GM23338 (cell line): ENCODE measurements around the gene IVL. TPM values are rescaled to one million over a fixed set of nuclear protein-coding genes. Genes with fewer than 3 reads are reported as not detected.

Source experiments
- ATAC-seq: fragments of 200-7000 bp; cut with Tn5 transposase; 3 replicates; pipeline ENCODE4 v1.9.1; 2020
- DNase-seq: peaks from one replicate; pipeline ENCODE4 v3.0.0-alpha.2; 2015; ENCODE audit warnings: low spot score
- H2AFZ ChIP-seq: fragments of 200-600 bp; sonication (generic); 2 replicates; pipeline ENCODE4 v1.8.0; 2016; ENCODE audit warnings: antibody characterized with exemption, mild to moderate bottlenecking, moderate library complexity
- H3F3A ChIP-seq: fragments of 200-600 bp; sonication (generic); replicated peaks from 2 replicates; pipeline ENCODE4 v1.8.0; 2017; ENCODE audit warnings: antibody characterized with exemption, mixed run types, low read depth
- H3K27ac ChIP-seq: fragments of 200-600 bp; sonication (generic); 2 replicates; pipeline ENCODE4 v1.6.1; 2016; ENCODE audit warnings: low read depth
- H3K27me3 ChIP-seq: fragments of 200-600 bp; sonication (generic); 2 replicates; pipeline ENCODE4 v1.8.0; 2016; ENCODE audit warnings: mild to moderate bottlenecking, mixed run types, moderate library complexity; ENCODE audit not compliant: insufficient read depth
- H3K36me3 ChIP-seq: fragments of 200-600 bp; sonication (generic); 2 replicates; pipeline ENCODE4 v1.8.0; 2016; ENCODE audit warnings: mild to moderate bottlenecking; ENCODE audit not compliant: insufficient read depth
- H3K4me1 ChIP-seq: fragments of 200-600 bp; sonication (generic); 2 replicates; pipeline ENCODE4 v1.8.0; 2016; ENCODE audit warnings: mild to moderate bottlenecking, moderate library complexity; ENCODE audit not compliant: insufficient read depth
- H3K4me2 ChIP-seq: fragments of 200-600 bp; sonication (generic); 2 replicates; pipeline ENCODE4 v1.7.1; 2017; ENCODE audit warnings: mixed run types
- H3K4me3 ChIP-seq: fragments of 200-600 bp; sonication (generic); 2 replicates; pipeline ENCODE4 v1.6.1; 2016; ENCODE audit warnings: mixed run types
- H3K79me2 ChIP-seq: fragments of 200-600 bp; sonication (generic); replicated peaks from 2 replicates; pipeline ENCODE4 v1.8.0; 2017; ENCODE audit warnings: mild to moderate bottlenecking; ENCODE audit not compliant: insufficient read depth
- H3K9me2 ChIP-seq: fragments of 200-600 bp; sonication (generic); 2 replicates; pipeline ENCODE4 v1.8.0; 2017; ENCODE audit not compliant: insufficient read depth
- H4K20me1 ChIP-seq: fragments of 200-600 bp; sonication (generic); replicated peaks from 2 replicates; pipeline ENCODE4 v1.8.0; 2017; ENCODE audit warnings: mild to moderate bottlenecking; ENCODE audit not compliant: insufficient read depth
- H3K27ac Mint-ChIP-seq: 2 replicates; pipeline ENCODE4 v1.8.0; 2020; ENCODE audit warnings: inconsistent platforms, mild to moderate bottlenecking, moderate library complexity, mixed read lengths
- H3K27me3 Mint-ChIP-seq: 3 replicates; pipeline ENCODE4 v1.8.0; 2022; ENCODE audit warnings: low read depth, mild to moderate bottlenecking, moderate library complexity, mixed read lengths, inconsistent platforms; ENCODE audit not compliant: insufficient read depth, poor library complexity
- H3K36me3 Mint-ChIP-seq: 3 replicates; pipeline ENCODE4 v1.8.0; 2021; ENCODE audit warnings: low read depth, mild to moderate bottlenecking, inconsistent platforms, moderate library complexity, mixed read lengths
- H3K4me1 Mint-ChIP-seq: 3 replicates; pipeline ENCODE4 v1.8.0; 2020; ENCODE audit warnings: mild to moderate bottlenecking, inconsistent platforms, mixed read lengths
- H3K4me3 Mint-ChIP-seq: 3 replicates; pipeline ENCODE4 v1.8.0; 2021; ENCODE audit warnings: moderate library complexity, mild to moderate bottlenecking, inconsistent platforms, mixed read lengths
- H3K9me3 Mint-ChIP-seq: 3 replicates; pipeline ENCODE4 v1.8.0; 2020; ENCODE audit warnings: moderate library complexity, mild to moderate bottlenecking, inconsistent platforms, mixed read lengths
- CREB1 ChIP-seq: fragments of 250-450 bp; sonication (Bioruptor Pico); IDR thresholded peaks from 2 replicates; pipeline ENCODE4 v1.5.0; 2020; ENCODE audit warnings: low read depth, mild to moderate bottlenecking, moderate library complexity
- ETS1 ChIP-seq: IDR thresholded peaks from 2 replicates; pipeline ENCODE4 v1.6.1; 2016; ENCODE audit warnings: antibody characterized with exemption
- EZH2 ChIP-seq: fragments of 200-600 bp; sonication (generic); IDR thresholded peaks from one replicate; pipeline ENCODE4 v1.8.0; 2017; ENCODE audit warnings: antibody characterized with exemption, mild to moderate bottlenecking, low read depth; ENCODE audit not compliant: unreplicated experiment
- EZH2phosphoT487 ChIP-seq: fragments of 200-600 bp; sonication (generic); IDR thresholded peaks from one replicate; pipeline ENCODE4 v1.8.1; 2018; ENCODE audit warnings: antibody characterized with exemption; ENCODE audit not compliant: unreplicated experiment
- JUNB ChIP-seq: IDR thresholded peaks from one replicate; pipeline ENCODE4 v1.6.1; 2016; ENCODE audit warnings: antibody characterized with exemption; ENCODE audit not compliant: unreplicated experiment
- NANOG ChIP-seq: IDR thresholded peaks from 2 replicates; pipeline ENCODE4 v1.6.1; 2016; ENCODE audit warnings: antibody characterized with exemption, borderline replicate concordance
- POLR2AphosphoS5 ChIP-seq: IDR thresholded peaks from 2 replicates; pipeline ENCODE4 v1.6.1; 2016; ENCODE audit warnings: antibody characterized with exemption, low read depth
- STAT1 ChIP-seq: IDR thresholded peaks from one replicate; pipeline ENCODE4 v1.6.1; 2016; ENCODE audit warnings: antibody characterized with exemption; ENCODE audit not compliant: unreplicated experiment
- ZNF114 ChIP-seq: fragments of 250-450 bp; sonication (Bioruptor Pico); IDR thresholded peaks from 2 replicates; pipeline ENCODE4 v1.5.0; 2020; ENCODE audit warnings: mild to moderate bottlenecking, moderate library complexity
- ZNF331 ChIP-seq: fragments of 250-450 bp; sonication (Bioruptor Pico); IDR thresholded peaks from 2 replicates; pipeline ENCODE4 v1.5.0; 2020; ENCODE audit warnings: low read depth, mild to moderate bottlenecking, moderate library complexity
- ZNF462 ChIP-seq: fragments of 250-450 bp; sonication (Bioruptor Pico); IDR thresholded peaks from 2 replicates; pipeline ENCODE4 v1.5.0; 2020; ENCODE audit warnings: mild to moderate bottlenecking, moderate library complexity
- polyA plus RNA-seq: library from polyadenylated mRNA; unstranded; fragments of >200 nt; fragmentation: Nextera tagmentation; extraction: Ambion mirVana; gene quantifications from 2 replicates; pipeline ENCODE4 v1.2.1, GENCODE V29; 2016
- total RNA-seq: library from RNA; depleted of rRNA; stranded (reverse); fragments of >200 nt; shearing (Covaris generic); gene quantifications from 2 replicates; pipeline ENCODE4 v1.2.3, GENCODE V29; 2014
- TF ChIP-seq, protein P1 (sequence below): IDR thresholded peaks from one replicate; pipeline ENCODE4 v1.6.1; 2018; ENCODE audit warnings: antibody characterized with exemption; ENCODE audit not compliant: unreplicated experiment
- TF ChIP-seq, protein P2 (sequence below), 2 experiments: fragments of 200-600 bp in 1 of 2; sonication (generic) in 1 of 2; conservative IDR thresholded peaks; 2 replicates each; pipeline versions ENCODE4 v1.5.1 to v1.6.1; 2016 to 2017; ENCODE audit warnings: antibody characterized with exemption in 2 of 2, low read depth in 2 of 2, mild to moderate bottlenecking in 2 of 2, moderate library complexity in 1 of 2

The IVL gene
- total and polyA plus RNA-seq, 2 experiments from 2014 or later: not detected

GRCh38 chr1:152861374-152861773 lies 47.0 kb upstream of the IVL start:
- no peaks in the 10 kb centered on the region for H3K36me3 Mint-ChIP-seq
- H3K4me1 ChIP-seq: no peaks in the 10 kb centered on the region
- H3K4me3 ChIP-seq: no peak overlapping the region
- peaks cover 3% of the 10 kb centered on the region; the same call in 1 of the 3 replicates for H3K4me1 Mint-ChIP-seq
- no peak overlapping the region for H3K4me2 ChIP-seq
- DNase-seq (no peak), ATAC-seq (no peak)
- no peaks in the 10 kb centered on the region for H4K20me1 ChIP-seq
- H3K36me3 ChIP-seq: no peaks in the 10 kb centered on the region
- H3K4me3 Mint-ChIP-seq: no peak overlapping the region
- H3F3A ChIP-seq: no peaks in the 10 kb centered on the region
- no peaks in the 10 kb centered on the region for H3K27me3 Mint-ChIP-seq
- H3K27ac ChIP-seq: no peak overlapping the region
- no peaks in the 10 kb centered on the region for H3K9me3 Mint-ChIP-seq
- H3K79me2 ChIP-seq: no peaks in the 10 kb centered on the region
- H3K27me3 ChIP-seq: no peaks in the 10 kb centered on the region
- no peak for TF ChIP-seq STAT1
- no peak for TF ChIP-seq ZNF462 (CRISPR knock-in tag)
- no peak for TF ChIP-seq EZH2phosphoT487
- no peak for TF ChIP-seq POLR2AphosphoS5
- TF ChIP-seq CREB1 (CRISPR knock-in tag): no peak
- TF ChIP-seq ZNF114 (CRISPR knock-in tag): no peak
- TF ChIP-seq NANOG: no peak
- no peak for TF ChIP-seq ZNF331
- no peak for TF ChIP-seq EZH2
- TF ChIP-seq, protein P1, sequence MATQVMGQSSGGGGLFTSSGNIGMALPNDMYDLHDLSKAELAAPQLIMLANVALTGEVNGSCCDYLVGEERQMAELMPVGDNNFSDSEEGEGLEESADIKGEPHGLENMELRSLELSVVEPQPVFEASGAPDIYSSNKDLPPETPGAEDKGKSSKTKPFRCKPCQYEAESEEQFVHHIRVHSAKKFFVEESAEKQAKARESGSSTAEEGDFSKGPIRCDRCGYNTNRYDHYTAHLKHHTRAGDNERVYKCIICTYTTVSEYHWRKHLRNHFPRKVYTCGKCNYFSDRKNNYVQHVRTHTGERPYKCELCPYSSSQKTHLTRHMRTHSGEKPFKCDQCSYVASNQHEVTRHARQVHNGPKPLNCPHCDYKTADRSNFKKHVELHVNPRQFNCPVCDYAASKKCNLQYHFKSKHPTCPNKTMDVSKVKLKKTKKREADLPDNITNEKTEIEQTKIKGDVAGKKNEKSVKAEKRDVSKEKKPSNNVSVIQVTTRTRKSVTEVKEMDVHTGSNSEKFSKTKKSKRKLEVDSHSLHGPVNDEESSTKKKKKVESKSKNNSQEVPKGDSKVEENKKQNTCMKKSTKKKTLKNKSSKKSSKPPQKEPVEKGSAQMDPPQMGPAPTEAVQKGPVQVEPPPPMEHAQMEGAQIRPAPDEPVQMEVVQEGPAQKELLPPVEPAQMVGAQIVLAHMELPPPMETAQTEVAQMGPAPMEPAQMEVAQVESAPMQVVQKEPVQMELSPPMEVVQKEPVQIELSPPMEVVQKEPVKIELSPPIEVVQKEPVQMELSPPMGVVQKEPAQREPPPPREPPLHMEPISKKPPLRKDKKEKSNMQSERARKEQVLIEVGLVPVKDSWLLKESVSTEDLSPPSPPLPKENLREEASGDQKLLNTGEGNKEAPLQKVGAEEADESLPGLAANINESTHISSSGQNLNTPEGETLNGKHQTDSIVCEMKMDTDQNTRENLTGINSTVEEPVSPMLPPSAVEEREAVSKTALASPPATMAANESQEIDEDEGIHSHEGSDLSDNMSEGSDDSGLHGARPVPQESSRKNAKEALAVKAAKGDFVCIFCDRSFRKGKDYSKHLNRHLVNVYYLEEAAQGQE: no peak
- no peak for TF ChIP-seq JUNB
- no peak for TF ChIP-seq ETS1
- TF ChIP-seq, protein P2, sequence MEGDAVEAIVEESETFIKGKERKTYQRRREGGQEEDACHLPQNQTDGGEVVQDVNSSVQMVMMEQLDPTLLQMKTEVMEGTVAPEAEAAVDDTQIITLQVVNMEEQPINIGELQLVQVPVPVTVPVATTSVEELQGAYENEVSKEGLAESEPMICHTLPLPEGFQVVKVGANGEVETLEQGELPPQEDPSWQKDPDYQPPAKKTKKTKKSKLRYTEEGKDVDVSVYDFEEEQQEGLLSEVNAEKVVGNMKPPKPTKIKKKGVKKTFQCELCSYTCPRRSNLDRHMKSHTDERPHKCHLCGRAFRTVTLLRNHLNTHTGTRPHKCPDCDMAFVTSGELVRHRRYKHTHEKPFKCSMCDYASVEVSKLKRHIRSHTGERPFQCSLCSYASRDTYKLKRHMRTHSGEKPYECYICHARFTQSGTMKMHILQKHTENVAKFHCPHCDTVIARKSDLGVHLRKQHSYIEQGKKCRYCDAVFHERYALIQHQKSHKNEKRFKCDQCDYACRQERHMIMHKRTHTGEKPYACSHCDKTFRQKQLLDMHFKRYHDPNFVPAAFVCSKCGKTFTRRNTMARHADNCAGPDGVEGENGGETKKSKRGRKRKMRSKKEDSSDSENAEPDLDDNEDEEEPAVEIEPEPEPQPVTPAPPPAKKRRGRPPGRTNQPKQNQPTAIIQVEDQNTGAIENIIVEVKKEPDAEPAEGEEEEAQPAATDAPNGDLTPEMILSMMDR (conservative IDR thresholded peaks at IDR 0.05; ENCODE audit: low read depth in 2 of 2): no peak
- H3K9me2 ChIP-seq: peaks cover 16% of the 10 kb centered on the region
- no peak overlapping the region for H2AFZ ChIP-seq
- H3K27ac Mint-ChIP-seq: no peak overlapping the region
